Keratinocyte (primary cell): ENCODE measurements around the gene TSACC.

Experiments used
- EZH2 ChIP-seq: IDR thresholded peaks from one replicate; pipeline ENCODE4 v1.6.1; 2012; ENCODE audit warnings: inconsistent platforms, mild to moderate bottlenecking, low read length, moderate library complexity
- TF ChIP-seq, protein P1 (sequence below), 3 experiments: IDR thresholded peaks in 1 of 3; conservative IDR thresholded peaks in 1 of 3; optimal IDR thresholded peaks in 1 of 3; 2 replicates in 2 of 3; 3 replicates in 1 of 3; pipeline versions ENCODE3 to v1.5.1; 2011; ENCODE audit warnings: low read length in 3 of 3, mild to moderate bottlenecking in 3 of 3, moderate library complexity in 2 of 3, control low read depth in 1 of 3, inconsistent platforms in 1 of 3; ENCODE audit not compliant: insufficient read depth in 2 of 3; ENCODE audit errors: extremely low read depth in 1 of 3

DNA sequence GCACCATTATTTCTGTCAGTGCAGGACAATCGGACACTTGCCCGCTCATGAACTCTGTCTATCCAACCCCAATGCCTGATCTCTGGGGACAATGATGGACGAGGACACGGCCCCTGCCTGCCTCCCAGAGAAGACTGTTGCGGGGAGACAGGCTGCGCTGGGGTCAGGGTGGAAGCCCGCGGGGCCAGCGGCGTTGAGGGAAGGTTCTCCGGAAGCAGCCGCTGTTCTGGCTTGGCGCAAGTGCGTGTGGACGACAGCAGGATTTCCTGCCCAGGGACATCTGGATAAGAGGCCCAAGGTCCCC lies 49.5 kb downstream of the TSACC start:
- TF ChIP-seq, protein P1, sequence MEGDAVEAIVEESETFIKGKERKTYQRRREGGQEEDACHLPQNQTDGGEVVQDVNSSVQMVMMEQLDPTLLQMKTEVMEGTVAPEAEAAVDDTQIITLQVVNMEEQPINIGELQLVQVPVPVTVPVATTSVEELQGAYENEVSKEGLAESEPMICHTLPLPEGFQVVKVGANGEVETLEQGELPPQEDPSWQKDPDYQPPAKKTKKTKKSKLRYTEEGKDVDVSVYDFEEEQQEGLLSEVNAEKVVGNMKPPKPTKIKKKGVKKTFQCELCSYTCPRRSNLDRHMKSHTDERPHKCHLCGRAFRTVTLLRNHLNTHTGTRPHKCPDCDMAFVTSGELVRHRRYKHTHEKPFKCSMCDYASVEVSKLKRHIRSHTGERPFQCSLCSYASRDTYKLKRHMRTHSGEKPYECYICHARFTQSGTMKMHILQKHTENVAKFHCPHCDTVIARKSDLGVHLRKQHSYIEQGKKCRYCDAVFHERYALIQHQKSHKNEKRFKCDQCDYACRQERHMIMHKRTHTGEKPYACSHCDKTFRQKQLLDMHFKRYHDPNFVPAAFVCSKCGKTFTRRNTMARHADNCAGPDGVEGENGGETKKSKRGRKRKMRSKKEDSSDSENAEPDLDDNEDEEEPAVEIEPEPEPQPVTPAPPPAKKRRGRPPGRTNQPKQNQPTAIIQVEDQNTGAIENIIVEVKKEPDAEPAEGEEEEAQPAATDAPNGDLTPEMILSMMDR (optimal IDR thresholded peaks at IDR 0.05 in 1 of 3, IDR thresholded peaks at IDR 0.05 in 1 of 3, conservative IDR thresholded peaks at IDR 0.05 in 1 of 3; ENCODE audit: extremely low read depth in 1 of 3, insufficient read depth in 2 of 3, low read length in 3 of 3): no peak
- no peak for TF ChIP-seq EZH2
